ENCODE results near the gene CDH4.

DNA sequence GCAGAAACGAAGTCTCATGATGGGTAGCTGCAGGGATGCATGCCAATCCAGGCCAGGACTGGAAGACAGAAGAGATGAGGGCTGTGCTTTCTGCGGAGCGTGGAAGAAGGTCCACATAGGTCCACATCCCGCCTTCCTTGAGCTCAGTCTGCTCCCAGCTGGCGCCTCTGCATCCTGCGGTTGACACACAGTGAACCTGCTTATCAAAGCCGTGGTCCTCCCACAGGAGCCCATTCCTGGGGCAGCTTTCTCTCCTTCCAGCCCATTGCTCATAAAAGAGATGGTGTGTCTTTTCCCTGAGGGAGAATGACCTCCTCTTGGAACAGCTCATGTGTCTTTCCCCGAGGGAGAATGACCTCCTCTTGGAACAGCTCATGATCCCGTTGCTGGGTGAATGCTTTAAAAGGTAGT, 225.4 kb downstream of the CDH4 start:
- TF ChIP-seq, protein P1, sequence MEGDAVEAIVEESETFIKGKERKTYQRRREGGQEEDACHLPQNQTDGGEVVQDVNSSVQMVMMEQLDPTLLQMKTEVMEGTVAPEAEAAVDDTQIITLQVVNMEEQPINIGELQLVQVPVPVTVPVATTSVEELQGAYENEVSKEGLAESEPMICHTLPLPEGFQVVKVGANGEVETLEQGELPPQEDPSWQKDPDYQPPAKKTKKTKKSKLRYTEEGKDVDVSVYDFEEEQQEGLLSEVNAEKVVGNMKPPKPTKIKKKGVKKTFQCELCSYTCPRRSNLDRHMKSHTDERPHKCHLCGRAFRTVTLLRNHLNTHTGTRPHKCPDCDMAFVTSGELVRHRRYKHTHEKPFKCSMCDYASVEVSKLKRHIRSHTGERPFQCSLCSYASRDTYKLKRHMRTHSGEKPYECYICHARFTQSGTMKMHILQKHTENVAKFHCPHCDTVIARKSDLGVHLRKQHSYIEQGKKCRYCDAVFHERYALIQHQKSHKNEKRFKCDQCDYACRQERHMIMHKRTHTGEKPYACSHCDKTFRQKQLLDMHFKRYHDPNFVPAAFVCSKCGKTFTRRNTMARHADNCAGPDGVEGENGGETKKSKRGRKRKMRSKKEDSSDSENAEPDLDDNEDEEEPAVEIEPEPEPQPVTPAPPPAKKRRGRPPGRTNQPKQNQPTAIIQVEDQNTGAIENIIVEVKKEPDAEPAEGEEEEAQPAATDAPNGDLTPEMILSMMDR (conservative IDR thresholded peaks at IDR 0.05) = no peak
- no peak for TF ChIP-seq EZH2 (IDR thresholded peaks at IDR 0.05; ENCODE audit: low read depth)
